ENCODE measurements around the gene LRIG1. TPM values are rescaled to one million over a fixed set of nuclear protein-coding genes. Genes with fewer than 3 reads are reported as not detected.

The LRIG1 gene
- total RNA-seq, 1 experiment from 2014 or later = 2.2 TPM

DNA sequence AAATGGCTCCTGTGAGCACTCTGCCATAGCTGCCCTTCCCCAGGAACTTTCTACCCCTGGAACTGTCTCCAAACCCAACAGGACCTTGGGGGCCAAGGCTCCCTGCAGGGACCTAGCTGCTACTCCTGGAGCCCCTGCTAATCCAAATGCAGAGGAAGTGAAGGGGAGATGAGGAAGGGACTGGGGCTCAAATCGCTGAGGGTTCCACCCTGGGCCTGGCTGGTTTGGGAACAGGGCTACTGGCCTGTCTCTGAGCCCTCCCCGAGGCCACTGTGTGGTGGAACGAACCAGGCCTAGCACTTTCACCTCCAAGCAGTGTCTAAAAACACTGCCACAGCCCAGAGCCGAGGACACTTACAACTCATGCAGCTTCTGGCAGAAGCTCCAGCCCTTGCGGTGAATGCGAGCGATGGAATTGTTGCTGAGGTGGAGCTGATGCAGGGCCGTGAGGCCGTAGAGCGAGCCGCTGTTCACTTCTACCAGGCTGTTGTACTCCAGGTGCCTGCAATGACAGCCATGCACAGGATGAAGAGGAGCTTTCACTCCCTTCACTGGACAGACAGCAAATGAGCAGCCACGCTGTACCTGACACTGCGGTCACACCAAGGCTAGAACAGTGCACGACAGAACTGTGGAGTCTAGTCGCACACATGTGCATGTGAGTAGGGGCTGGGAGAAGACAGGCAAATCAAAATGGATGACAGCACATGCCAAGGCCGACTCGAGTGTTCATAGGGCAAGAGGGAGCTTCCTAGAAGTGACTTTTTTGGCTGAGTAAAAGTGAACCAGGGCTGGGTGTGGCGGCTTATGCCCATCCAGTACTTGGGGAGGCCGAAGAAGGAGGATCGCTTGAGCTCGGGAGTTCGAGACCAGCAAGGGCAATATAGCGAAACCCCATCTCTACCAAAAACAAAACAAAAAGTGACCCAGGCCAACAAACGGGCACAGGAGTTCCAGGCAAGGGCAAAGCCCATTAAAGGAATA lies 90.8 kb downstream of the LRIG1 start:
- H3K27me3 ChIP-seq (ENCODE audit: low read length) = no peaks in the 10 kb centered on the region
- H4K20me1 ChIP-seq (ENCODE audit: low read length) = no peaks in the 10 kb centered on the region
- ATAC-seq (no peak), DNase-seq (no peak)
- no peak overlapping the region for H3K4me2 ChIP-seq (ENCODE audit: low read length)
- H3K4me1 ChIP-seq (ENCODE audit: insufficient read depth, low read length) = no peaks in the 10 kb centered on the region
- H3K9me3 ChIP-seq (ENCODE audit: low read length) = no peaks in the 10 kb centered on the region
- BruUV-seq (replicated peaks) = no TSS peak
- H3K4me3 ChIP-seq (ENCODE audit: low read length) = no peak overlapping the region
- H2AFZ ChIP-seq (ENCODE audit: low read length) = no peak overlapping the region
- H3K36me3 ChIP-seq (ENCODE audit: low read depth, low read length) = no peaks in the 10 kb centered on the region
- H3K27ac ChIP-seq (ENCODE audit: low read length) = no peak overlapping the region
- no peak overlapping the region for H3K9ac ChIP-seq (ENCODE audit: low read length)
- ChIA-PET CTCF (no interaction called here), POLR2A (ENCODE audit: unreplicated experiment) (interaction anchor here (0.6 kb wide), 1 partner anchor 189 kb away, joined by 10 read pairs; no protein-coding TSS in a partner anchor)
- no peaks in the 10 kb centered on the region for H3K9me2 ChIP-seq (replicated peaks; ENCODE audit: low read length)
- intact Hi-C loops (cut with micrococcal nuclease) = no loop called here
- H3K79me2 ChIP-seq (ENCODE audit: low read length) = no peaks in the 10 kb centered on the region
- no peaks in the 10 kb centered on the region for H3F3A ChIP-seq (ENCODE audit: low read length, unreplicated experiment)
- TF ChIP-seq EZH2 (IDR thresholded peaks at IDR 0.05; ENCODE audit: low read length, unreplicated experiment) = no peak
- no peak for TF ChIP-seq CTCF (conservative IDR thresholded peaks at IDR 0.05; ENCODE audit: low read depth, low read length)
- no peak for TF ChIP-seq EZH2phosphoT487 (IDR thresholded peaks at IDR 0.05; ENCODE audit: borderline replicate concordance, low read length)

GRCh38 chr3:66407611-66408218 lies 93.1 kb downstream of the LRIG1 start:
- Histone ChIP-seq H3K79me2 (ENCODE audit: low read length) (no peaks in the 10 kb centered on the region), H3K9me2 (replicated peaks; ENCODE audit: low read length) (no peaks in the 10 kb centered on the region), H4K20me1 (ENCODE audit: low read length) (no peaks in the 10 kb centered on the region), H3F3A (ENCODE audit: low read length, unreplicated experiment) (no peaks in the 10 kb centered on the region), H3K27ac (ENCODE audit: low read length) (no peak overlapping the region), H3K4me1 (ENCODE audit: insufficient read depth, low read length) (no peaks in the 10 kb centered on the region), H3K4me3 (ENCODE audit: low read length) (no peak overlapping the region), H2AFZ (ENCODE audit: low read length) (no peak overlapping the region), H3K9ac (ENCODE audit: low read length) (no peak overlapping the region), H3K27me3 (ENCODE audit: low read length) (no peaks in the 10 kb centered on the region), H3K36me3 (ENCODE audit: low read depth, low read length) (no peaks in the 10 kb centered on the region), H3K9me3 (ENCODE audit: low read length) (no peaks in the 10 kb centered on the region), H3K4me2 (ENCODE audit: low read length) (no peak overlapping the region)
- POLR2A ChIA-PET (ENCODE audit: unreplicated experiment) = no interaction called here
- intact Hi-C loops (cut with micrococcal nuclease) = loop anchor here (2.0 kb wide), 1 partner anchor 409 kb away; no protein-coding TSS in a partner anchor
- DNase-seq (peak; percentile 67), ATAC-seq (peak; percentile 80)
- no TSS peak for BruUV-seq (replicated peaks)
- peak; percentile 73 for TF ChIP-seq CTCF (conservative IDR thresholded peaks at IDR 0.05; ENCODE audit: low read depth, low read length)
- no peak for TF ChIP-seq EZH2phosphoT487 (IDR thresholded peaks at IDR 0.05; ENCODE audit: borderline replicate concordance, low read length)
- CTCF ChIA-PET = interaction anchor here (0.6 kb wide), 2 partner anchors 131 to 191 kb away, joined by 3 to 5 read pairs; no protein-coding TSS in a partner anchor

Measured in PC-3 (cell line).